T-helper 1 cell treated with Interleukin-12 subunit alpha and Interleukin-12 subunit beta and Interleukin-4 antibody, amounts not matched to agents 30 ng/mL and 1 ng/mL, for 36 hours (primary cell): ENCODE measurements around the gene PDXDC1. TPM values are rescaled to one million over a fixed set of nuclear protein-coding genes. Genes with fewer than 3 reads are reported as not detected.
"Not testable (repeated sequence)": the region's sequence is repeated elsewhere in the genome, so short reads cannot be mapped to it uniquely, and the experiment has no call there.

Experiments
- intact Hi-C: fragments of 100-400 bp; cut with micrococcal nuclease; formaldehyde crosslinking; loops from one replicate; pipeline ENCODE4 v1.15.1; 2024
- total RNA-seq: library from RNA; stranded (reverse); gene quantifications from 2 replicates; pipeline ENCODE4 v1.2.3, GENCODE V29; 2022

PDXDC1 gene
- total RNA-seq, 1 donor from 2014 or later, result 57.8 TPM

GRCh38 chr16:15130943-15131700 lies 156.3 kb downstream of the PDXDC1 start:
- intact Hi-C loops, result not testable (repeated sequence)

DNA sequence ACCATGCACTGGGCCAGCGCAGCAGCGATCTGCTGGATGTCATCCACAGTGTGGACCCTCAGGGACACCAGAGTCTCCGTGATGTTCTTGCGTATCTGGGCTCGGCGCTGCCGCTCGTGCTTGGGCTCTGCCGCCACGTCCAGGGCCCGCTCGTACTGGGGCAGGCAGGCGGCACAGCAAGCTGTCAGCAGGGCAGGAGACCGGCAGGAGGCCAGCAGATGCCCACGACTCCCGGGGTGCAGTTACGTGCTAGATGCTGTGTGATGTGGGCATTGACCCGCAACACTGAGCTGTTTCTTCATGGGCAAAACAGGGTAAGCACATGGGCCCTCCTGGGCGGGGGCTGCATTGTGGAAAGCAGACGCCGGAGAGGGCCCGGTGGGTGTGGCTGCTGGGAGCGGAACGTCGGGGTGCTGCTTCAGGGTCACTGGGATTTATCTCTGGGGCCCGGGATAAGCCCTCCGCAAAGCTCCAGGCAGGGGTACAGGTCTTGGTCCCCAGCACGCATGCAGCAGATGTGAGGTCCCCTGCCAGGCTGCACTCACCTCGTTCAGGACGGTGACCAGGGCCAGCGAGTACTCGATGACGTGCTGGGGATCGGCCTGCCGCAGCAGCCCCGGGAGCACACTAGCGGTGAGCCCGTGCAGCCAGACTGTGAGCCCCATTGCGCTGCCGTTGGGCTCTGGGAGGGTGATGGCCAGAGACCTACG lies 158.0 kb downstream of the PDXDC1 start:
- intact Hi-C loops, result not testable (repeated sequence)

GRCh38 chr16:15133554-15133953 lies 158.7 kb downstream of the PDXDC1 start:
- intact Hi-C loops, result not testable (repeated sequence)

- intact Hi-C loops, result not testable (repeated sequence)
Observed at GRCh38 chr16:15134752-15135482, 160.1 kb downstream of the PDXDC1 start.

- intact Hi-C loops, result not testable (repeated sequence)
Observed at GRCh38 chr16:15135483-15136360, 160.9 kb downstream of the PDXDC1 start.

GRCh38 chr16:15137514-15137913 lies 162.7 kb downstream of the PDXDC1 start:
- intact Hi-C loops, result not testable (repeated sequence)

DNA sequence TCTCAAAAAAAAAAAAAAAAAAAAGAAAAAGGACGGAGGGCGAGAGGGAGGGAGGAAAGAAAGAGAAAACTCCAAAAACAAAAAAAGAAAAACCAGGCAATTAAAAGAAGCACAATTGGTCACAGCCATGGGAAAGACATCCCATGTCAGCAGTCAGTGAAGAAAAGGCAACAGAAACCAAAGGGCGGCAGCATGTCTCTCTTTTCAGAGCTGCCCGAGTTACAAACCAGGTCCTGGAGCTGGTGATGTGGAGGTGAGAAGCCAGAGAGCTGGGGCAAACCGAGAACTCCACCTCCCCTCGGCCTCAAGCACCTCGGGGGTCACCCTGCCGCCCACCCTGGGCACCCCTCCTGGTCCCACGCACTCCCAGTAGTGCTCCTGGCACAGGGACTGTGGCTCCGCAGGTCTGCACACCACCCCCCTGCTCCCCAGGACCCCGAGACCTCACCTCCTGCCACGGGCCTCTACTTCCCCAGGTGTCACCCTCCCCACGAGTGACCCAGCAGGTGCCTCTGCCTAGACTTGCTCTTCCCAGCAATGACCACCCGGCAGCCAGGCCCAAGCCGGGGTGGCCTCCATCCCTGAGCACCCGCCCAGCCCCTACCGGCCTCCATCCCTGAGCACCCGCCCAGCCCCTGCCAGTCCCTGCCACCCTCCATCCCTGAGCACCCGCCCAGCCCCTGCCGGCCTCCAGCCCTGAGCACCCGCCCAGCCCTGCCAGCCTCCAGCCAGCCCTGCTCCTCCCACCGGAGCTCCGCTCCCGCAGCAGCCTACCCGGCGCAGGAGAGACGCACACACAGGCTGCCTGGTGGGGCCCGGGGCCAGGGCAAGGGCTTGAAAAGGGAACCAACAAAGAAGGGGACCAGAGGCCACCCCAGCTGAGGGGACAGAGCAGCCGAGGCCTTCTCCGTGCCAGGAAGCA lies 165.9 kb downstream of the PDXDC1 start:
- intact Hi-C loops, result not testable (repeated sequence)

DNA sequence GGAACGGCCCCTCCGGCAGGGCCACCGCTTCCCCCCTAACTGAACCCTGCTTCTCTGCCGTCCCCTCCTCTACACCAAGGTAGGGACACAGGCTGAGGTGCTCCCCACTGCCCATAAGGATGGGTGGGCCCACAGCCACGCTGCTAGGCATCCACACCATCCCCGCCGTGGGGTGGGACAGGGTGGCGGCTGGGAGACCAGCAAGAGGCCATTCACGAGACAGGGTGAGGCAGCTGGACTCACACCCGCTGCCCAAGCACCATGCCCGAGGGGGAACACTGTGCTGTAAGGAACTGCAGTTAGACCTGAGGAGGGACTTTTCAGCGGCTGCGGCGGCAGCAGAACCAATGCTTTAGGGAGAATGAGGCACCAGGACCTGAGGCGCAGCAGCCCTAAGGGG lies 166.8 kb downstream of the PDXDC1 start:
- intact Hi-C loops, result no loop called here

- intact Hi-C loops, result not testable (repeated sequence)
Observed at GRCh38 chr16:15142107-15142890, 167.5 kb downstream of the PDXDC1 start.

DNA sequence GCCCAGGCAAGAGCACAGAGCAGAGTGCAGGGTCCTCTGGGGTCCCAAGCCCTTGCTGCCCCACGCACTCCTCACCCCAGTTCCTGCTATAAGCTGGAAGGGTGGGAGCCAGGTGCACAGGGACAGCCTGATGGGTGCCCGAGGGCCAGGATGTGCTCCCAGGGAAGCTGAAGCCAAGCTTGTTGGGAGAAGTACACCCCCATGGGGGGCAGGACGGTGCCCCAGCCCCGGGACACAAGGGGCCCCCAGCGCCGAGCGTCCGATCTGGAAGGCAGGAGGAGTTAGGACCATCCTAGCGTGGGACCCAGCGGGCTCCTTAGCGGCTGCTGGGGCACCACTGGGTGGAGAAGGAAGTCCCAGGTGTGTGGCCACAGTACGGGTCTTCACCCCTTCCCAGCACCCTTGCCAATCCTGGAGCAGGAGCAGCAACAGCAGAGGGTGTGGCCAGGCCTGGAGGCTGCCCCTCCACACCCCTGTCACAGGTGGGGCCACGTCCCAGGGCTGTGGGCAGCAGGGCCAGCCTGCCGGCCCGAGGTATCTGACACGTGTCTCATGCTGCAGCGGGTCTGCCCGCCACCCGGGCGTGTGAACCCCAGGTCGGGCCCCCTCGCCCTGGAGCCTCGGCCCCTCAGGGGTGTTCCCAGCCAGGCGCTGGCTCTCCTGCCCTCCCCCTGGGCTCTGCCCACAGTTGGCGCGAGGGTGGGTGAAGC lies 168.2 kb downstream of the PDXDC1 start:
- intact Hi-C loops, result not testable (repeated sequence)

DNA sequence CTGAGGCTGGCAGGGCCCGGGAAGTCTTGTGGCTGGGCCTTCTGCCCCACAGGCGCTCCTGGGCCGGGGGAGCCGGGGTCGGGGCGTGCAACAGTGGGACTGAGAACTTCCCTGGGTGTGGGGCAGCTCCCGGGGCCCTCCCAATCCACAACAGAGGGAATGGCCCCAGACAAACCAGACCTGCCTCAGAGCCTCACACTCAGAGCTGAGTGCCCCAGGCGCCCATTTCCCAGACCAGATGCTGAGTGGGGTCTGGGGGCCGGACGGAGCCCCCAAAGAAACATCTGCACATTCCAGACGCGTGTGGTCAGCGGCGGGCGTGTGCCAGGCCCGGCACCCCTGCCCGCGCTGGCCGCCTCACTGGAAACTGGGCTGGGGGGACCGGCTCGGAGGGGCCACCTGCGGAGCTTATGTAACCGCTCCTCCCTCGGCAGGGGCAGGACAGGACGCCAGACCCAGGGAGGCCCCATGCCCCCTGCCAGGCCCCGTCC lies 168.8 kb downstream of the PDXDC1 start:
- intact Hi-C loops, result not testable (repeated sequence)

- intact Hi-C loops, result not testable (repeated sequence)
Observed at GRCh38 chr16:15144092-15144631, 169.3 kb downstream of the PDXDC1 start.

GRCh38 chr16:15144781-15145417 lies 170.1 kb downstream of the PDXDC1 start:
- intact Hi-C loops, result not testable (repeated sequence)

- intact Hi-C loops, result not testable (repeated sequence)
Observed at GRCh38 chr16:15145418-15146263, 170.8 kb downstream of the PDXDC1 start.

DNA sequence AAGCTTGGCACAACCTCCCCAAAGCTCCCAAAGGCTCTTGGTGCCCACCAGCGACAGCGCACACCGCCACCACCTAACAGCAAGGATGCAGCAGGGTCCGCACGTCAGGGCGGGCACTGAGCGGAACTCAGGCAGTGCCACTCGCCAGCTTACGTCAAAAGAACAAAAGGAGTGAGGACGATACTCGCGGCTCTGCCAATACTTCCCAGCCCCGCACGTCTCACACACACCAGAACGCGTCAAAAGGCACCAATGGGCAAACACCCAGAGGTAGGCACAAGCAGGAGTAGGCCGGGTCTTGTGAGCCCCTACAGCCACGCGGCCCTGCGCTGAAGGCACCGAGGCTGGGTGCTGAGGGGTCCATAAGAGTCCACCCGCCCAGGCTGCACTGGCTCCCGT lies 171.4 kb downstream of the PDXDC1 start:
- intact Hi-C loops, result not testable (repeated sequence)

- intact Hi-C loops, result not testable (repeated sequence)
Observed at GRCh38 chr16:15148831-15149230, 174.0 kb downstream of the PDXDC1 start.

- intact Hi-C loops, result not testable (repeated sequence)
Observed at GRCh38 chr16:15149260-15149659, 174.4 kb downstream of the PDXDC1 start.
